ENCODE results near the gene PPP1R9A. TPM values are rescaled to one million over a fixed set of nuclear protein-coding genes. Genes with fewer than 3 reads are reported as not detected.

Gene PPP1R9A
- total RNA-seq, 4 donors from 2014 or later, result 22.4 to 27.5 (median 23.3) TPM

DNA sequence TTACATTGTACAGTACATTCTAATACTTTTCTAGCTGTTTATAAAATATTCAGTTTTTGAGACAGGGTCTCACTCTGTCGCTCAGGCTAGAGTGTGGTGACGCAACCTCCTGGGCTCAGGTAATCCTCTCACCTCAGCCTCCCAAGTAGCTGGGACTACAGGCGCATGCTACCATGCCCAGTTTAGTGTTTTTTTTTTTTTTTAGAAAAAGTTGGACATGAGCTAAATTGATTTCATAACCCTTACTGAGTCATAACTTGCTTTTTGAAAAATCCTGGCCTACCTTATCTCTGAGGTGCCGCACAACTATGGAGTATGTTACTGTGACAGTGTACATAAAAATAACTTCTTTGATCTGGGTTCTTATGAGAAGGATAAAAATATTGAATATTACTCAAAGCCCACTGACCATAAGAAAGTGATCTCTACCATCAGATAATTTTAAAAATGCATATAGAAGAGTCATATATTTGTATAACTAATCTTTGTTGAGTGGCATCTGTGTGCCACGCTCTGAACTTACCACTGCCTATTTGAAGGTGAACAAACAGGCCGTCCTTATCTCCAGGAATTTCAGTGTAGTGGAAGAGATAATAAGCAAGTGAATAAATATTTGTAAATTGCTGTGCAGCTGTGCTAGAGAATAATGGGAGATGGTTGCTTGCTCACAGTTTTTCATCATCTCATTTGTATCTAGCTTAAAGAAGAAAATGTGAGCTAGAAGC, 73.2 kb downstream of the PPP1R9A start:
- Histone ChIP-seq H3K4me3 (no peak overlapping the region), H3K36me3 (no peaks in the 10 kb centered on the region), H3K4me1 (peaks cover 4 to 20% (median 12%) of the 10 kb centered on the region in 4 donors), H3K27ac (replicated peaks in 1 of 4) (no peak overlapping the region), H3K9me3 (no peaks in the 10 kb centered on the region), H3K27me3 (no peaks in the 10 kb centered on the region)
- no peak for TF ChIP-seq POLR2AphosphoS5 (IDR thresholded peaks at IDR 0.05)
- TF ChIP-seq EP300 (IDR thresholded peaks at IDR 0.05), result no peak
- TF ChIP-seq POLR2A (IDR thresholded peaks at IDR 0.05; ENCODE audit: low read depth), result no peak
- TF ChIP-seq, protein P1, sequence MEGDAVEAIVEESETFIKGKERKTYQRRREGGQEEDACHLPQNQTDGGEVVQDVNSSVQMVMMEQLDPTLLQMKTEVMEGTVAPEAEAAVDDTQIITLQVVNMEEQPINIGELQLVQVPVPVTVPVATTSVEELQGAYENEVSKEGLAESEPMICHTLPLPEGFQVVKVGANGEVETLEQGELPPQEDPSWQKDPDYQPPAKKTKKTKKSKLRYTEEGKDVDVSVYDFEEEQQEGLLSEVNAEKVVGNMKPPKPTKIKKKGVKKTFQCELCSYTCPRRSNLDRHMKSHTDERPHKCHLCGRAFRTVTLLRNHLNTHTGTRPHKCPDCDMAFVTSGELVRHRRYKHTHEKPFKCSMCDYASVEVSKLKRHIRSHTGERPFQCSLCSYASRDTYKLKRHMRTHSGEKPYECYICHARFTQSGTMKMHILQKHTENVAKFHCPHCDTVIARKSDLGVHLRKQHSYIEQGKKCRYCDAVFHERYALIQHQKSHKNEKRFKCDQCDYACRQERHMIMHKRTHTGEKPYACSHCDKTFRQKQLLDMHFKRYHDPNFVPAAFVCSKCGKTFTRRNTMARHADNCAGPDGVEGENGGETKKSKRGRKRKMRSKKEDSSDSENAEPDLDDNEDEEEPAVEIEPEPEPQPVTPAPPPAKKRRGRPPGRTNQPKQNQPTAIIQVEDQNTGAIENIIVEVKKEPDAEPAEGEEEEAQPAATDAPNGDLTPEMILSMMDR (IDR thresholded peaks at IDR 0.05), result no peak
- 90% methylated on average over 6 of the region's 6 CpGs for WGBS
- DNase-seq (ENCODE audit: extremely low spot score), result no peak
- intact Hi-C loops (cut with DNase I), result no loop called here

DNA sequence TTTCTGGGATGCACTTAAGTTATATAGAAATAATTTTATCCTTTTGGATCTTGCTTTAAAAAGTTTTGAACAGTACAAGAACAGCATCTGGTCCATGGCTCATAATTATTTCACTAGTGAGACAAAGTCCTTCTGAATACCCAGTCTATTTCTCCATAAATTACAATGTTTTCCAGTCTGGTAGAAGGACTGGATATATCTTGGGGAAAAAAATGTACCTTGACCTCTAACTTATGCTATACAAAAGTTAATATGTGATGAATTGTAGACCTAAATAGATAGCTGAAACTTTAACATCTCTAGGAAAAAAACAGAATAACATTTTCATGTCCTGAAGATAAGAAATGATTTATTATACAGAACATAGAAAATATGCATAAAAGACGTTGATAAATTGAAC, 88.5 kb downstream of the PPP1R9A start:
- H3K36me3 ChIP-seq, result no peaks in the 10 kb centered on the region
- no peaks in the 10 kb centered on the region for H3K9me3 ChIP-seq
- H3K4me1 ChIP-seq, result peaks cover 0 to 21% (median 21%) of the 10 kb centered on the region in 4 donors
- intact Hi-C loops (cut with DNase I), result no loop called here
- 70% methylated on average over 1 of the region's 1 CpG for WGBS
- TF ChIP-seq POLR2AphosphoS5 (IDR thresholded peaks at IDR 0.05) (no peak), POLR2A (IDR thresholded peaks at IDR 0.05; ENCODE audit: low read depth) (no peak), EP300 (IDR thresholded peaks at IDR 0.05) (no peak)
- TF ChIP-seq, protein P1 (IDR thresholded peaks at IDR 0.05), result no peak
- no peaks in the 10 kb centered on the region for H3K27me3 ChIP-seq
- no peak overlapping the region for H3K27ac ChIP-seq (replicated peaks in 1 of 4)
- no peak for DNase-seq (ENCODE audit: extremely low spot score)
- no peak overlapping the region for H3K4me3 ChIP-seq

DNA sequence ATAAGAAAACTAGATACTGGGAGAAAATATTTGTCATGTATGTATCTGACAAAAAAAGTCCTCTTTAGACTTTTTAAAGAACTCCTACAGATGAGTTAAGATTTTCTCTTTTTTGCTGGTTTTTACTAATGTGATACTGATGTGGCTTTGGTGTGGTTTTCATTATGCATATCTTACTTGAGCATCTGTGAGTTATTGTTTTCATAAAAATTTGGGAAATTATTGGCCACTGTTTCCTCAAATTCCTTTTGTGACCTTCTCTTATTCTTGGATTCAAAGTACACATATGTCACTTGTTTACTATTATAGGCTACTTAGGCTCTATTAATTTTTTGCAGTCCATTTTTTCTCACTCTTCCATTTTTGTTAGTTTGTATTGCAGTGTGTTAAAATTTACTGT, 89.0 kb downstream of the PPP1R9A start:
- intact Hi-C loops (cut with DNase I), result no loop called here
- DNase-seq (ENCODE audit: extremely low spot score), result no peak
- Histone ChIP-seq H3K9me3 (no peaks in the 10 kb centered on the region), H3K27ac (replicated peaks in 1 of 4) (no peak overlapping the region), H3K4me3 (no peak overlapping the region), H3K4me1 (peaks cover 0 to 21% (median 21%) of the 10 kb centered on the region in 4 donors), H3K27me3 (no peaks in the 10 kb centered on the region), H3K36me3 (no peaks in the 10 kb centered on the region)
- TF ChIP-seq, protein P1 (IDR thresholded peaks at IDR 0.05), result no peak
- no peak for TF ChIP-seq POLR2A (IDR thresholded peaks at IDR 0.05; ENCODE audit: low read depth)
- no peak for TF ChIP-seq EP300 (IDR thresholded peaks at IDR 0.05)
- TF ChIP-seq POLR2AphosphoS5 (IDR thresholded peaks at IDR 0.05), result no peak

DNA sequence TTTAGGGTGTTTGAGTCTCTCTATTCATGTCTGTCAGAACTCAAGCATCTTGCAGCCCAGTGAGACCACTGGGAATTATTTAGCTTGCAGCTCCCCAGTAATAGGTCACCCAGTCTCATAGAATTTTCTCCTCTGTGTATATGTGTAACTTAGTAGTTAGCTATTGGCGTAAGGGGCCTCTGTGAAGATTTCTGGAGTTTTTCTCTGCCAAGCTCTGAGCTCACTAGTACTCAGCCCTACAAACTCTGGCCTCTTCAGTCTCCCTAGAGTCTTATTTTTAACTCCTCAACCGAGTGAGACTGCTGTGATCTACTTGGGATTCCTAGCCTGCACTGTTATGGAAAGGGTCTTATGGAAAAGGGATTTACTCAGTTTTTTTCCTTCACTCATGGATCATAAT, 90.2 kb downstream of the PPP1R9A start:
- 53% methylated on average over 2 of the region's 2 CpGs for WGBS
- TF ChIP-seq EP300 (IDR thresholded peaks at IDR 0.05) (no peak), POLR2AphosphoS5 (IDR thresholded peaks at IDR 0.05) (no peak), POLR2A (IDR thresholded peaks at IDR 0.05; ENCODE audit: low read depth) (no peak)
- TF ChIP-seq, protein P1 (IDR thresholded peaks at IDR 0.05), result no peak
- Histone ChIP-seq H3K4me1 (peaks cover 0 to 27% (median 21%) of the 10 kb centered on the region in 4 donors), H3K36me3 (no peaks in the 10 kb centered on the region), H3K27me3 (no peaks in the 10 kb centered on the region), H3K9me3 (no peaks in the 10 kb centered on the region), H3K4me3 (no peak overlapping the region), H3K27ac (replicated peaks in 1 of 4) (no peak overlapping the region)
- intact Hi-C loops (cut with DNase I), result no loop called here
- DNase-seq (ENCODE audit: extremely low spot score), result no peak

All from esophagus muscularis mucosa (tissue), 4 donors.